Measurements from ENCODE around the gene RDH5.

RDH5 gene

GRCh38 chr12:55713721-55714120, 6.5 kb upstream of the RDH5 start:
- DNase-seq: no peak

GRCh38 chr12:55715169-55715764, 4.9 kb upstream of the RDH5 start:
- no peak for DNase-seq

GRCh38 chr12:55715833-55716581, 4.2 kb upstream of the RDH5 start, which contains the start of gene BLOC1S1:
TSS of gene BLOC1S1 (plus strand) at chr12:55716046. CDS start at chr12:55716052, 6 bp downstream.
- peak; percentile 76 for DNase-seq

GRCh38 chr12:55716582-55716957, 3.6 kb upstream of the RDH5 start:
- DNase-seq: no peak

- no peak for DNase-seq
Measured at GRCh38 chr12:55717011-55718007, 2.9 kb upstream of the RDH5 start.

GRCh38 chr12:55718015-55718414, 2.2 kb upstream of the RDH5 start:
- DNase-seq: no peak

GRCh38 chr12:55718624-55719275, 1.4 kb upstream of the RDH5 start:
- DNase-seq: no peak

GRCh38 chr12:55719371-55719770, 822 bp upstream of the RDH5 start:
- no peak for DNase-seq

- no peak for DNase-seq
Measured at GRCh38 chr12:55720894-55721444, 776 bp downstream of the RDH5 start.

GRCh38 chr12:55721601-55722213, 1.5 kb downstream of the RDH5 start:
- no peak for DNase-seq

GRCh38 chr12:55722948-55723347, 2.8 kb downstream of the RDH5 start:
- no peak for DNase-seq

GRCh38 chr12:55723516-55724225, 3.5 kb downstream of the RDH5 start:
- no peak for DNase-seq

GRCh38 chr12:55724226-55724939, 4.2 kb downstream of the RDH5 start:
- DNase-seq: no peak

- no peak for DNase-seq
Measured at GRCh38 chr12:55724940-55725309, 4.7 kb downstream of the RDH5 start.

- no peak for DNase-seq
Measured at GRCh38 chr12:55725556-55725955, 5.4 kb downstream of the RDH5 start.

- no peak for DNase-seq
Measured at GRCh38 chr12:55726971-55727370, 6.8 kb downstream of the RDH5 start.

- no peak for DNase-seq
Measured at GRCh38 chr12:55727643-55728185, 7.5 kb downstream of the RDH5 start.

GRCh38 chr12:55728186-55728938, 8.2 kb downstream of the RDH5 start:
- no peak for DNase-seq

- DNase-seq: peak; percentile 13
Measured at GRCh38 chr12:55728939-55729818, 9.0 kb downstream of the RDH5 start, which contains the start of gene CD63. TSS of gene CD63 (minus strand) at chr12:55729009. CDS start at chr12:55728341, 668 bp downstream.

All from NCI-H2029 treated with DMSO at 0.1 percent for 48 hours (cell line).